Endothelial cell of umbilical vein (primary cell): ENCODE results near the gene PPP2R2C. TPM values are rescaled to one million over a fixed set of nuclear protein-coding genes. Genes with fewer than 3 reads are reported as not detected.

Experiments used
- BruUV-seq: library from RNA; stranded (reverse); fragments of 400-500 nt; replicated peaks from 2 replicates; lab custom pipeline; 2021; lab: Mats Ljungman, UMichigan
- CTCF ChIA-PET: fragments of 300-600, 350-600 bp; sonication (Branson Sonifier 250); formaldehyde crosslinking; loops from one replicate; lab custom pipeline; 2021; ENCODE audit warnings: antibody characterized with exemption, inconsistent platforms; lab: Charles Lee
- POLR2A ChIA-PET: fragments of 300-600, 350-600 bp; sonication (Branson Sonifier 250); formaldehyde crosslinking; loops from one replicate; lab custom pipeline; 2021; ENCODE audit warnings: antibody characterized with exemption, inconsistent platforms; lab: Charles Lee
- DNase-seq: peaks from one replicate; pipeline ENCODE4 v3.0.0-alpha.2; 2011; ENCODE audit warnings: low read depth, low spot score
- FAIRE-seq: peaks from 2 replicates; lab custom pipeline; 2011; peaks lifted over from hg19 to GRCh38; lab: Jason Lieb, UNC
- H2AFZ ChIP-seq: 2 replicates; pipeline ENCODE4 v1.6.0; 2012; ENCODE audit warnings: low read depth, low read length, control low read depth, inconsistent platforms
- H3K27ac ChIP-seq: 2 replicates; pipeline ENCODE4 v1.5.1; 2011; ENCODE audit warnings: low read depth, mild to moderate bottlenecking, control low read depth, low read length, moderate library complexity; ENCODE audit not compliant: insufficient read depth
- H3K27me3 ChIP-seq, 2 experiments: 2 replicates each; pipeline versions ENCODE4 v1.6.0 to v1.6.1; 2011; ENCODE audit warnings: low read length in 2 of 2, mixed read lengths in 1 of 2; ENCODE audit not compliant: control insufficient read depth in 2 of 2, insufficient read depth in 2 of 2
- H3K36me3 ChIP-seq, 2 experiments: 2 replicates in 1 of 2; 3 replicates in 1 of 2; pipeline ENCODE4 v1.5.1; 2011; ENCODE audit warnings: low read length in 2 of 2, mild to moderate bottlenecking in 1 of 2, moderate library complexity in 1 of 2; ENCODE audit not compliant: control insufficient read depth in 2 of 2, insufficient read depth in 2 of 2; ENCODE audit errors: extremely low read depth in 1 of 2
- H3K4me1 ChIP-seq: 3 replicates; pipeline ENCODE4 v1.5.1; 2011; ENCODE audit warnings: mild to moderate bottlenecking, low read length; ENCODE audit not compliant: control insufficient read depth, insufficient read depth; ENCODE audit errors: extremely low read depth
- H3K4me2 ChIP-seq: 2 replicates; pipeline ENCODE4 v1.6.1; 2011; ENCODE audit warnings: low read length, control low read depth, mixed read lengths; ENCODE audit not compliant: insufficient read depth
- H3K4me3 ChIP-seq, 3 experiments: fragments of 200-600 bp in 1 of 3; sonication (generic), shearing (Covaris generic) in 1 of 3; replicated peaks in 1 of 3; 2 replicates each; pipeline ENCODE4 v1.5.1; 2011 to 2016; ENCODE audit warnings: control low read depth in 3 of 3, low read length in 3 of 3, mild to moderate bottlenecking in 2 of 3, inconsistent platforms in 1 of 3, low read depth in 1 of 3, moderate library complexity in 1 of 3; ENCODE audit not compliant: insufficient read depth in 1 of 3
- H3K79me2 ChIP-seq: 2 replicates; pipeline ENCODE4 v1.6.0; 2012; ENCODE audit warnings: low read length, inconsistent platforms; ENCODE audit not compliant: control insufficient read depth, insufficient read depth
- H3K9ac ChIP-seq: replicated peaks from 2 replicates; pipeline ENCODE3; 2011; ENCODE audit warnings: low read length, control low read depth; ENCODE audit not compliant: insufficient read depth; ENCODE audit errors: extremely low read depth
- H3K9me1 ChIP-seq: replicated peaks from 3 replicates; pipeline ENCODE4 v1.6.0; 2011; ENCODE audit warnings: mild to moderate bottlenecking, low read length; ENCODE audit not compliant: control insufficient read depth, insufficient read depth; ENCODE audit errors: extremely low read depth
- H3K9me3 ChIP-seq: replicated peaks from 2 replicates; pipeline ENCODE4 v1.5.1; 2012; ENCODE audit warnings: low read length, inconsistent platforms; ENCODE audit not compliant: control insufficient read depth, insufficient read depth
- H4K20me1 ChIP-seq: replicated peaks from 2 replicates; pipeline ENCODE3; 2011; ENCODE audit warnings: mild to moderate bottlenecking, low read length; ENCODE audit not compliant: control insufficient read depth, insufficient read depth; ENCODE audit errors: extremely low read depth
- EZH2 ChIP-seq: IDR thresholded peaks from 2 replicates; pipeline ENCODE4 v1.6.1; 2012; ENCODE audit warnings: borderline replicate concordance, low read depth, mild to moderate bottlenecking, moderate library complexity, low read length, inconsistent platforms; ENCODE audit not compliant: severe bottlenecking
- FOS ChIP-seq: IDR thresholded peaks from 2 replicates; pipeline ENCODE4 v1.6.1; 2011; ENCODE audit warnings: mild to moderate bottlenecking, low read length, moderate library complexity, borderline replicate concordance; ENCODE audit not compliant: insufficient read depth
- GATA2 ChIP-seq: IDR thresholded peaks from 2 replicates; pipeline ENCODE4 v1.7.0; 2011; ENCODE audit warnings: low read depth, mild to moderate bottlenecking, moderate library complexity, mixed read lengths, low read length; ENCODE audit not compliant: insufficient read length, insufficient read depth
- JUN ChIP-seq: IDR thresholded peaks from 2 replicates; pipeline ENCODE4 v1.6.1; 2011; ENCODE audit warnings: borderline replicate concordance, low read depth; ENCODE audit not compliant: insufficient read length, insufficient read depth
- MYC ChIP-seq: IDR thresholded peaks from one replicate; pipeline ENCODE4 v1.6.1; 2011; ENCODE audit warnings: mild to moderate bottlenecking, low read depth, low read length
- POLR2A ChIP-seq: IDR thresholded peaks from 2 replicates; pipeline ENCODE4 v1.6.1; 2012; ENCODE audit warnings: low read depth, mild to moderate bottlenecking, control low read depth, low read length
- POLR2AphosphoS5 ChIP-seq: IDR thresholded peaks from 2 replicates; pipeline ENCODE4 v1.6.1; 2012; ENCODE audit warnings: low read depth, mild to moderate bottlenecking, control low read depth, low read length, moderate library complexity; ENCODE audit not compliant: insufficient read depth
- dilution Hi-C: fragments of 300-500 bp; cut with MboI; formaldehyde crosslinking; loops from one replicate; pipeline ENCODE4 v1.15.0; 2019; ENCODE audit warnings: low sequenced_read_pairs; ENCODE audit not compliant: extremely low pct_ligation_motif_present
- intact Hi-C: fragments of 100-400 bp; cut with micrococcal nuclease; formaldehyde crosslinking; loops from one replicate; pipeline ENCODE4 v1.10.0; 2022
- polyA plus RNA-seq, 4 experiments: library from polyadenylated mRNA; depleted of rRNA in 3 of 4; stranded (reverse) in 3 of 4; unstranded in 1 of 4; fragments of >200 nt; gene quantifications; 2 replicates each; pipeline versions ENCODE4 v1.2.1 to v1.2.3, GENCODE V29; 2011 to 2012; ENCODE audit warnings: missing spikeins in 1 of 4
- total RNA-seq: library from RNA; stranded (reverse); gene quantifications from 2 replicates; pipeline ENCODE4 v1.2.3, GENCODE V29; 2021
- TF ChIP-seq, protein P1 (sequence below), 2 donors: IDR thresholded peaks; 1 replicate in 1 of 2; 2 replicates in 1 of 2; pipeline ENCODE4 v1.5.1; 2011; ENCODE audit warnings: low read length in 2 of 2, mild to moderate bottlenecking in 2 of 2, moderate library complexity in 2 of 2, control low read depth in 1 of 2, inconsistent platforms in 1 of 2, low read depth in 1 of 2; ENCODE audit not compliant: insufficient read depth in 1 of 2; ENCODE audit errors: extremely low read depth in 1 of 2
- TF ChIP-seq, protein P2 (sequence below): IDR thresholded peaks from 2 replicates; pipeline ENCODE4 v1.6.1; 2011; ENCODE audit not compliant: insufficient read depth, insufficient read length

PPP2R2C gene
- total and polyA plus RNA-seq, 2 donors (not counting 3 experiments of a cell fraction or from before 2014, with no cell fraction given) = 0.03 to 0.09 TPM

DNA sequence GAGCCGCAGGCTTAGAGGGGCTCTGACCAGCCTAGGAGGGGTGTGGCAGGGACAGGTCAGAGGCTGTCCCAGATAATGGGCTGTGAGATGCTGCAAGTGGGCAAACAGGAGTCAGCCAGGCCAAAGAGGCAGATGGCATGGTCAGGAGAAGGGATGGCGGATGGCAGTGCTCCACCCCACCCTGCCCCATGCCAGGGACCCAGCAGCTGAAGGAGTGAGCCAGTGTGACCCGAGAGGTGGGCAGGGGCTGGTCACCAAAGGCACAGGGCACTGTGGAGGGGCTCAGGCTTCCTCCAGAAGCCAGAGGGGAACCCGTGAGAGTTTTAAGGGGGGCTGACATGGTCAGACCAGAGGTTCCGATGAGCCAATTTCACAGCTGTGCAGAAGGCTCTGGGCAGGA lies 105.8 kb downstream of the PPP2R2C start:
- ChIA-PET POLR2A (no interaction called here), CTCF (no interaction called here)
- intact Hi-C loops (no loop called here), dilution Hi-C loops (no loop called here)
- H3K9ac ChIP-seq = no peak overlapping the region
- TF ChIP-seq POLR2A (no peak), GATA2 (no peak), EZH2 (no peak), MYC (no peak), JUN (no peak), POLR2AphosphoS5 (no peak), FOS (no peak)
- TF ChIP-seq, protein P1, sequence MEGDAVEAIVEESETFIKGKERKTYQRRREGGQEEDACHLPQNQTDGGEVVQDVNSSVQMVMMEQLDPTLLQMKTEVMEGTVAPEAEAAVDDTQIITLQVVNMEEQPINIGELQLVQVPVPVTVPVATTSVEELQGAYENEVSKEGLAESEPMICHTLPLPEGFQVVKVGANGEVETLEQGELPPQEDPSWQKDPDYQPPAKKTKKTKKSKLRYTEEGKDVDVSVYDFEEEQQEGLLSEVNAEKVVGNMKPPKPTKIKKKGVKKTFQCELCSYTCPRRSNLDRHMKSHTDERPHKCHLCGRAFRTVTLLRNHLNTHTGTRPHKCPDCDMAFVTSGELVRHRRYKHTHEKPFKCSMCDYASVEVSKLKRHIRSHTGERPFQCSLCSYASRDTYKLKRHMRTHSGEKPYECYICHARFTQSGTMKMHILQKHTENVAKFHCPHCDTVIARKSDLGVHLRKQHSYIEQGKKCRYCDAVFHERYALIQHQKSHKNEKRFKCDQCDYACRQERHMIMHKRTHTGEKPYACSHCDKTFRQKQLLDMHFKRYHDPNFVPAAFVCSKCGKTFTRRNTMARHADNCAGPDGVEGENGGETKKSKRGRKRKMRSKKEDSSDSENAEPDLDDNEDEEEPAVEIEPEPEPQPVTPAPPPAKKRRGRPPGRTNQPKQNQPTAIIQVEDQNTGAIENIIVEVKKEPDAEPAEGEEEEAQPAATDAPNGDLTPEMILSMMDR (IDR thresholded peaks at IDR 0.05; ENCODE audit: extremely low read depth in 1 of 2, insufficient read depth in 1 of 2, low read depth in 1 of 2, low read length in 2 of 2) = no peak
- TF ChIP-seq, protein P2, sequence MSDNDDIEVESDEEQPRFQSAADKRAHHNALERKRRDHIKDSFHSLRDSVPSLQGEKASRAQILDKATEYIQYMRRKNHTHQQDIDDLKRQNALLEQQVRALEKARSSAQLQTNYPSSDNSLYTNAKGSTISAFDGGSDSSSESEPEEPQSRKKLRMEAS = no peak
- no peaks in the 10 kb centered on the region for H3K9me1 ChIP-seq
- FAIRE-seq (no peak), DNase-seq (no peak)
- H3K27ac ChIP-seq = no peak overlapping the region
- no peaks in the 10 kb centered on the region for H3K27me3 ChIP-seq
- H3K9me3 ChIP-seq = no peaks in the 10 kb centered on the region
- no TSS peak for BruUV-seq
- no peak overlapping the region for H2AFZ ChIP-seq
- no peaks in the 10 kb centered on the region for H3K4me1 ChIP-seq
- no peak overlapping the region for H3K4me3 ChIP-seq
- H4K20me1 ChIP-seq = no peaks in the 10 kb centered on the region
- H3K4me2 ChIP-seq = no peak overlapping the region
- no peaks in the 10 kb centered on the region for H3K36me3 ChIP-seq
- no peaks in the 10 kb centered on the region for H3K79me2 ChIP-seq
